Activated T-cell treated with anti-CD3 and anti-CD28 coated beads, Interleukin-2, amount 50 U/mL, for 72 hours (primary cell): ENCODE results near the gene PTPN13. TPM values are rescaled to one million over a fixed set of nuclear protein-coding genes. Genes with fewer than 3 reads are reported as not detected.

Experiments
- ATAC-seq, 2 donors: fragments of 150-1000 bp; cut with Tn5 transposase; replicated peaks in 1 of 2; 2 replicates each; pipeline ENCODE4 v1.10.0; 2021; ENCODE audit warnings: moderate library complexity in 2 of 2, mild to moderate bottlenecking in 1 of 2
- DNase-seq, 2 donors: peaks; one replicate each; pipeline ENCODE4 v3.0.0; 2021 to 2022; ENCODE audit warnings: mixed read lengths in 1 of 2
- H3K27ac Mint-ChIP-seq: one replicate; pipeline ENCODE4 v1.8.0; 2022; ENCODE audit warnings: mild to moderate bottlenecking, moderate library complexity, mixed read lengths
- H3K27me3 Mint-ChIP-seq: one replicate; pipeline ENCODE4 v1.8.0; 2022; ENCODE audit warnings: low read depth, mixed read lengths
- H3K36me3 Mint-ChIP-seq, 2 donors: one replicate each; pipeline ENCODE4 v1.8.0; 2022; ENCODE audit warnings: mixed read lengths in 2 of 2, mild to moderate bottlenecking in 1 of 2; ENCODE audit not compliant: insufficient read depth in 2 of 2
- H3K4me1 Mint-ChIP-seq: one replicate; pipeline ENCODE4 v1.8.0; 2022; ENCODE audit warnings: low read depth, mixed read lengths
- H3K4me3 Mint-ChIP-seq, 2 donors: one replicate each; pipeline ENCODE4 v1.8.0; 2022; ENCODE audit warnings: mild to moderate bottlenecking in 2 of 2, mixed read lengths in 2 of 2, moderate library complexity in 2 of 2
- H3K9me3 Mint-ChIP-seq, 2 donors: one replicate each; pipeline ENCODE4 v1.8.0; 2022; ENCODE audit warnings: mixed read lengths in 2 of 2
- total RNA-seq, 2 donors: library from RNA; stranded (reverse); gene quantifications; one replicate each; pipeline ENCODE4 v1.2.3, GENCODE V29; 2022

PTPN13 gene
- total RNA-seq, 2 donors from 2014 or later: 2.4 to 7.8 TPM

DNA sequence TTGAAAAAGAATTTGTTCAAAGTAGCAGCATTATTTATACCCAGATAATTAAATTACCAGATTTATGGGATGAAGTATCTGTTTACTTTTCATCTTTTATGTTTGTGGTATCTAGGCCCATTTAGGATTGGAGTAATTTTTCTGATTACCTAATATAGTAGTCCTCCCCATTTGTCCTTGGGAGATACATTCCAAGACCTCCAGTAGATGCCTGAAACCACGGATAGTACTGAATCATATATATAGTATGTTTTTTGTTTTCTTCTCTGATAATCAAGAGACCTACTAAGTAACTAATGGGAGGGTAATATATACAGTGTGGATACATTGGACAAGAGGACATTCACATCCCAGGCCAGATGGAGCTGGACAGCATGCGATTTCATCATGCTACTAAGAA lies 30.7 kb upstream of the PTPN13 start:
- ATAC-seq (no peak), DNase-seq (no peak)
- H3K9me3 Mint-ChIP-seq: no peaks in the 10 kb centered on the region
- no peaks in the 10 kb centered on the region for H3K27me3 Mint-ChIP-seq
- H3K4me3 Mint-ChIP-seq: no peak overlapping the region
- H3K36me3 Mint-ChIP-seq: no peaks in the 10 kb centered on the region
- no peak overlapping the region for H3K27ac Mint-ChIP-seq
- no peaks in the 10 kb centered on the region for H3K4me1 Mint-ChIP-seq

DNA sequence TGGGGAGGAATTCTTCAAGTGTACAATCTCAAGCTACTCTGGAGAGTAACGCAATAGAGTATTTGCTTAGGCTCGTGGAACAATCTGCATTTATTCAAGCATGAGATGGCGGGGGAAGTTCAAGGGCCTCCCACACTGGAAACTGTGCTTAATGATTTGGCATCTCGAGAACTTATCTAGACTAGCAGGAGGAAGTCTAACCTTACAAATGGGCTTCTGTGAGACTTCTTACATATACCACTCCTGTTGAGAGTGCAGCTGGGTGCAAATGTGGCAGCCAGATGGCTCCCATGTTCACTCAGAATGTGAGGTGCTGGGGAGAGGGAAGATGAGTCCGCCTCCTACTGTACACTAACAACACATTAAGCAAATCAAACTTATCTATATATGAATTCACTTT lies 29.3 kb upstream of the PTPN13 start:
- DNase-seq (no peak), ATAC-seq (no peak)
- Mint-ChIP-seq H3K4me1 (no peaks in the 10 kb centered on the region), H3K27ac (no peak overlapping the region), H3K4me3 (no peak overlapping the region), H3K36me3 (no peaks in the 10 kb centered on the region), H3K27me3 (no peaks in the 10 kb centered on the region), H3K9me3 (no peaks in the 10 kb centered on the region)

DNA sequence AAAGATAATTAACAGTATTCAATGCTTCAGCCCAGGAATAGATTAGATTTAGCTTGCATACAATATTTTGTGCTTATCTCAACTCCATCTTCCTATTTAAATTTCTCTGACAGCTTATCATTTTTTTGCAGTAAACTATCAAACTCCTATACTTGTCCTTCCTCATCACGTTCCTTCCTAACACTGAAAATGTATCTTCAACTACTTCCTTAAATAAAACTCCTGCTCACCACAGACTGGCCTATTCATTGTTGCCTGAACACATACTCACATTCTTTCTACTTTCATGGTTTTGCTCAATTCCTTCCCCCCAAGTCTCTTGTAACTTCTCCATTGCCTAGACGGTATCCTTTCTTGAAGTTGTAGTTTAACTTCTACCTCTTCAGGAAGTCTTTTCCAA lies 28.5 kb upstream of the PTPN13 start:
- Mint-ChIP-seq H3K27ac (no peak overlapping the region), H3K4me1 (no peaks in the 10 kb centered on the region), H3K4me3 (no peak overlapping the region), H3K9me3 (no peaks in the 10 kb centered on the region), H3K36me3 (no peaks in the 10 kb centered on the region), H3K27me3 (no peaks in the 10 kb centered on the region)
- ATAC-seq (no peak), DNase-seq (no peak)

DNA sequence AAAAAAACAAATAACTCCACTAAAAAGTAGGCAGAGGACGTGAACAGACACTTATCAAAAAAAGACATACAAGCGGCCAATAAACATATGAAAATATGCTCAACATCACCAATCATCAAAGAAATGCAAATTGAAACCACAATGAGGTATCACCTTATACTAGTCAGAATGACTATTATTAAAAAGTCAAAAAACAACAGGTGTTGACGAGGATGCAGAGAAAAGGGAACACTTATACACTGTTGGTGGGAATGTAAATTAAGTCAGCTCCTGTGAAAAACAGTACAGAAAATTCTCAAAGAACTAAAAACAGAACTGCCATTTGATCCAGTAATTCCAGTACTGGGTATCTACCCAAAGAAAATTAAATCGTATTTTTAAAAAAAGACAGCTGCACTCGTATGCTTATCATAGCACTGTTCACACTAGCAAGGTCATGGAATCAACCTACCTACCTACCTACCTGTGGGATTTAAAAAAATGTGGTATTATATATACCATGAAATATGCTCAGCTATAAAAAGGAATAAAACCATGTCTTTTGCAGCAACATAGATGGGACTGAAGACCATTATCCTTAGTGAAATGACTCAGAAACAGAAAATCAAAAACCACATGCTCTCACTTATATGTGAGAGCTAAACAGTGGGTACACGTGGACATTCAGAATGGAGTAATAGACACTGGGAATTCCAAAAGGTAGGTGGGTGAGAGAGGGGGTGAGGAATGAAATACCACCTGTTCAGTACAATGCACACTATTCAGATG lies 24.8 kb upstream of the PTPN13 start:
- H3K27ac Mint-ChIP-seq: peak overlapping the region; percentile 70
- ATAC-seq: peak in 1 of 2 donors; percentile 23
- H3K4me1 Mint-ChIP-seq: no peaks in the 10 kb centered on the region
- no peaks in the 10 kb centered on the region for H3K9me3 Mint-ChIP-seq
- H3K4me3 Mint-ChIP-seq: no peak overlapping the region
- DNase-seq: no peak
- no peaks in the 10 kb centered on the region for H3K27me3 Mint-ChIP-seq
- H3K36me3 Mint-ChIP-seq: no peaks in the 10 kb centered on the region

DNA sequence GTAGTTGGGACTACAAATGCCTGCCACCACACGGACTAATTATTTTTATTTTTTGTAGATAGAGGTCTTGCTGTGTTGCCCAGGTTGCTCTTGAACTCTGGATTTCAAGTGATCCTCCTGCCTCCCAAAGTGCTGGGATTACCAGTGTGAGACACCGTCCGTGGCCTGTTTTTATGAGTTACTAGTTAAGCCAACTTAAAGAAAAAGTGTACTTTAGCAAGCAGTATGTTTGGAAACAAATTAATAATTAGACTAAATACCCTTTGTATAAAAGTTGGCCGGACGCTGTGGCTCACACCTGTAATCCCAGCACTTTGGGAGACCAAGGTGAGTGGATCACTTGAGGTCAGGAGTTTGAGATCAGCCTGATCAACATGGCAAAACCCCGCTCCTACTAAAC lies 14.2 kb upstream of the PTPN13 start:
- Mint-ChIP-seq H3K36me3 (no peaks in the 10 kb centered on the region), H3K9me3 (no peaks in the 10 kb centered on the region), H3K27ac (no peak overlapping the region), H3K4me3 (no peak overlapping the region), H3K27me3 (no peaks in the 10 kb centered on the region), H3K4me1 (no peaks in the 10 kb centered on the region)
- DNase-seq: no peak
- no peak for ATAC-seq

DNA sequence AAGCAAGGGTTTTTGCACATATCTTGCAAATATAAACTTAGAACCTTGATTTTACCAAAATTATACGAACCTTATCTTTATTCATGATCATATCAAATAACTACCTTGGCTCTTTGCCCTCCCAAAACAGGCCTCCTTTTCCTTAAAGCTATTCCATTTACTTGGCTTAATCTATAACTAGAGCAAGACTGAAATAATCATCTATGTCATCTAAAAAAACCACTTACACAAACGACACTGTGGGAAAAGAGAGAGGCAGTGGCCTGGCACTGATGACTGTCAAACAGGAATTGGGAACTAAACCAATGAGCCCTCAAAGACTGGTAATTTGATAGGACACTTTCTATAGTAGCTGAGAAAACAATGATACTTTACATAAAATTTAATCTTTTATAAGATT lies 11.7 kb upstream of the PTPN13 start:
- Mint-ChIP-seq H3K27me3 (peaks cover 16% of the 10 kb centered on the region), H3K4me1 (no peaks in the 10 kb centered on the region), H3K36me3 (no peaks in the 10 kb centered on the region), H3K27ac (no peak overlapping the region), H3K4me3 (no peak overlapping the region), H3K9me3 (no peaks in the 10 kb centered on the region)
- ATAC-seq (no peak), DNase-seq (no peak)

DNA sequence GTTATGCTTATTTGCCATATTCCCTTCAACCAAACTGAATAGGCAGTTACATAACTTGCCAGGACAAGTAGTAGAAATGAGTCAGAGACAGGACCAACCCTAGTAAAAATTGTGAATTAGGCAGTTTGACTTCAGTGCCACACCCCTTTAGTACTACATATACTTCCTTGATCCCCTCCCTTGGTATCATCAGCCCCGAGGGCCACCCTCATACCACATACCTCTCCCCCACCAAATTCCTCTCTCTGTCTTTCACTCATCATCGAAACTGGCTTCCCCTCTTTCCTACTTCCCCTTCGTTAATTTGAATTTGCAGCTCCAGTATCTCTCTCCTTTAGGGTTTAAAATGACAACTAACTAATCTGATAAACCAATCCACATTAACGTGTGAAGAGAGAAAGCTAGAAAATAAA lies 7.9 kb upstream of the PTPN13 start:
- Mint-ChIP-seq H3K4me3 (no peak overlapping the region), H3K9me3 (no peaks in the 10 kb centered on the region), H3K36me3 (no peaks in the 10 kb centered on the region), H3K27ac (no peak overlapping the region), H3K27me3 (peaks cover 16% of the 10 kb centered on the region), H3K4me1 (no peaks in the 10 kb centered on the region)
- DNase-seq (no peak), ATAC-seq (no peak)

DNA sequence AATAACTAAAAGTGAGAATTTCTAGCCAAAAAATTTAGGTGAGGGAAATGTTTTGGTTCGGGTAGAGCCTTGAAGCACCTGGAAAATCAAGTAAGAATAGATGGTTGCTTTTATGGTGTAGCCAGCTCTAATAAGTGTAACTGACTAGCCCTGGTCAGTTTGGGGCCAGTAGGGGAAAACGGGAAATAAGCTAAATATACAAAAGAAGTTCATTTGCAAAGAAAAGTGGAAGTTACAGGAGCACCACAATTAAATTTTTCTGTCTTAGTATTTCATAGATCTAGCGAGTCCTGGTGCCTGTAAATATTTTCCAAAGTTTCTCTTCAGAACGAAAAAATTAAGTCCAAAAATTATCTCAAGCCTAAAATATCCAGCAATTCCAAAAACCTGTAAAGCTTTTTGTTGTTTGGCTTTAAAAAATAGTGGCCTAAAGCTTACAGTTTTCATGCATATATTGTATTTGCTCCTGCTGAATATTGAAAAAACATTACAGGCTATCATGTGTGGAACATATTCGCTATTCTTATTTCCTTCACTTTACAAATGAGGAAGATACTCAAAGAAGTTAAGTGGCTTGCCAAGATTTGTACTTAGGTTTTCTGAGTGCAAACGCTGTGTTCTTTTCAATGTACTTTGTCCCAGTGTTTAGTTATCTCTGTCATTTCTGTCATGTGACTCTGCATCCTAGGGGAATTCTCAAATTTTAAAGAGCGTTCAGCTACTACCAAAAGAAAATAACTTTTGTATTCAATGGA lies 7.3 kb upstream of the PTPN13 start:
- no peak for ATAC-seq
- Mint-ChIP-seq H3K4me1 (no peaks in the 10 kb centered on the region), H3K4me3 (no peak overlapping the region), H3K27me3 (peaks cover 16% of the 10 kb centered on the region), H3K9me3 (no peaks in the 10 kb centered on the region), H3K27ac (no peak overlapping the region), H3K36me3 (no peaks in the 10 kb centered on the region)
- DNase-seq: no peak

DNA sequence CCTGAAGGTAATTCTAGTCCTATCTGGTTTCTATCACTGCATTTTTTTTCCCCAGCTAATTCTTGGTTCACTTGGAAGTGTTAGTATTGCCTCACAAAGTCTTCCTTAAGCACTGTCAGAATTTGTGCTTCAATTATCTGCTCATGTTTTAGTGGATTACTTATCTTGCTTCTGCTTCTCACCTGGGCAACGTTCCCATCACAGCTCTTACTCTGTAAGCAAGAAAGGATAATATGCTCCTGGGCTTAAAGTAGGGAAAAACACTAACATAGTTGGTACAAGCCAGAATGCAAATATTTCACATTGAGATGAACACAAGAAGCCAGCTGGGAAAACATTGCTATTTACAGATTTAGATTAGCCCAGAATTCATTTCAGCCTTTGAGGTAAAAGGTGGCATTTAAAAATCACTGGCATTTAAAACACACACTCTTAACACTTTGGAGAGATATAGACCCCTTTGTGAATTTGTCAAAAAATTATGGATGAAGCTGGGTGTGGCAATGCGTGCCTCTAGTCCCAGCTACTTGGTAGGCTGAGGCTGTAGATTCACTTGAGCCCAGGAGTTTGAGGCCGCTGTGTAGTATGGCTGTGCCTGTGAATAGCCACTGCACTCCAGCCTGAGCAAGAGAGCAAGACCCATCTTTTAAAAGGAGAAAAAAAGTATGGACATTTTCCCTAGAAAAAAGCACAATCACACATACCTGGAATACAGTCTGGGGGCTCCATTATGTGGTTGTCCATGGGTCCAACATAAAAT lies 6.6 kb upstream of the PTPN13 start:
- H3K27me3 Mint-ChIP-seq: peaks cover 22% of the 10 kb centered on the region
- ATAC-seq (no peak), DNase-seq (no peak)
- no peak overlapping the region for H3K4me3 Mint-ChIP-seq
- H3K4me1 Mint-ChIP-seq: no peaks in the 10 kb centered on the region
- no peaks in the 10 kb centered on the region for H3K36me3 Mint-ChIP-seq
- H3K9me3 Mint-ChIP-seq: no peaks in the 10 kb centered on the region
- H3K27ac Mint-ChIP-seq: no peak overlapping the region

DNA sequence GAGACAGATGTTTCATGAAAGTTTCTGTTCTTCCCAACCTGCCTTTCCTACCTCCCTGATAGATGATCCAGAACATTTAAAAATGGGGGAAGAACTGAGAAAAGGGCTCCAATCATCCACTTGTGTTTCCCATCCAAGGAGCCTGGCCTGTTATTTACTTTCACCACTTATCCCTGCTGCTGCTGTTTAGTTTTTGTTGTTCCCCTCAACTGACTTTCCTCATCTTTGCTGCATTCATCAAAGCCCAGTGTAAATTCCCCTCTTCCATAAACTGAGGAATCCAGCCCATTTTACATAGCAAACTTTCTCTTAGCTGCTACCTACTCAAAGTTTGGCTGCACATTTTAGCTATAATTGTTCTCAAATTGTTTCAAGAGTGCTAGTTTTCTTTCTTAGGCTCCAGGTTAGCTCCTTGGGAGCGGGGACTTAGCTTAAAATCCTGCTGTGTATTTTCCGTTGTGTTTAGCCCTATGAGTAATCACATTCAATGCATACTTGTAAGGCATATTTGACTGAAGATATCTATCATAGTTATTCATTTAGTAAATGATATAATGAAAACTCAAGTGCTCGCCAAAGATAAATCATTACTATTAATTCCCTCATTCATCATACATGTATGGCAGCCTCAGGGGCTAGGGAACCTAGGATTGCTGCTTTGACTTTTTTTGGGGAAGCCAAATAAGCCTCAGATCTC lies 1.4 kb upstream of the PTPN13 start:
- Mint-ChIP-seq H3K9me3 (no peaks in the 10 kb centered on the region), H3K27ac (no peak overlapping the region), H3K4me1 (peaks cover 10% of the 10 kb centered on the region), H3K4me3 (no peak overlapping the region), H3K36me3 (peaks cover 0 to 1% of the 10 kb centered on the region in 2 donors), H3K27me3 (peaks cover 45% of the 10 kb centered on the region)
- ATAC-seq (no peak), DNase-seq (no peak)

DNA sequence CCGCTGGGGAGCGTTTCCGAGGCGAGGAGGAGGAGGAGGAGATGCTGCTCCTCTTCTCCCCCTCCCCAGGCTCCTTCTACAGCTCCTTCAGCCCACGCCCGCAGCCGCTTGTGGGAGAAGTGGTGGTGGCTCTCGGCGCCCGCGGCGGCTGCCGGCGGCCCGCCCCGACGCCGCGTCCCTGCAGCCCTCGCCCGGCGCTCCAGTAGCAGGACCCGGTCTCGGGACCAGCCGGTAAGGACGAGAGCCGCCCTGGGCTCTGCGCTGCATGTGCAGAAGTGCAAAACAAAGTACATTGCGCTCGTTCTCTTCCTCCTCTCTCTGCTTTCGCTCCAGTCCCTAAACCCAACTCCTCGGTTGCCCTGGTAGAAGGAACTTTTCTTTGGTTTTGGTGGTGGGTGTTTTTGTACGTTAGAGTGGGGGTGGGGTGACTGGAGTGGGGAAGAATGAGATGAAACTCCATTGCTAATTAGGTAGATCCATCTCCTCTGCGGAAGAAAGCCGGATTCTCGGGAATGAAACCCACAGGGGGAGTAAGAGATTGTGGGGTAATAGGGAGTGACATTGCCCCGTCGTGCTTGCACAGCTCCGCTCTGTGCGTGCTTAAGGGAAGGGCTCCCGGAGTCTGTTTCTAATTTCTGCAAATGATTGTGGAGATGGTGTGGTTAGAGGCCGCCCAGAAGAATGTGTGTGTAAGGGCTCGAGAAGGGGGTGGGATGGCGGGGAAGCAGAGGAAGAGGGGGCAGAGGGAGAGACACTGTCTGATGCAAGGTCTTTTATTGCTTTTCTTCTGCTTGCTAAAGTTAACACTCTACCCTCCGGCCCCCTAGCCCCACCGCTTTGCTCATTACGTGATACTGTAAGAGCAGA lies 677 bp downstream of the PTPN13 start:
- Mint-ChIP-seq H3K4me1 (peaks cover 10% of the 10 kb centered on the region), H3K27ac (peak overlapping the region; percentile 5), H3K9me3 (no peaks in the 10 kb centered on the region), H3K27me3 (peaks cover 52% of the 10 kb centered on the region), H3K4me3 (peak overlapping the region; percentile 78 to 88), H3K36me3 (peaks cover 0 to 1% of the 10 kb centered on the region in 2 donors)
- ATAC-seq (peak; percentile 54 to 61), DNase-seq (peak; percentile 33 to 35)

DNA sequence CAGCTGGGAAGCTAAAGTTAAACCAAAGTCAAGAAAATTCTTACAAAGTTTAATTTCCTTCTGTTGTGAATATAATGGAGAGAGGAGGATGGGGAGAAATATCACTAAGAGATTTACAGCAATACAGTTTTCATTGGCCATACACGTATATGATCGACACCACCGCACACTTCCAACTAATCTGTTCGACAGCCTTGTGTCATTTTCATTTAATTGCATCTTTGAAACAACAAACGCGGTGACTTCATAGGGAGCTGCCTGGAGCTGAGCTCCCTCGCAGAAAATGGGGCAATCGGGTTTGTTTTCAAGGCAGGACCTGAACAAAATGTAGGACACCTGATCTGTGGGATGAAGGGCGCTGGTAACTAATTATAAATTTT lies 1.3 kb downstream of the PTPN13 start:
- Mint-ChIP-seq H3K27me3 (peaks cover 52% of the 10 kb centered on the region), H3K9me3 (no peaks in the 10 kb centered on the region), H3K27ac (peak overlapping the region; percentile 5), H3K4me1 (peaks cover 10% of the 10 kb centered on the region), H3K4me3 (peak overlapping the region; percentile 78 to 88), H3K36me3 (peaks cover 0 to 1% of the 10 kb centered on the region in 2 donors)
- DNase-seq (no peak), ATAC-seq (no peak)
